Caco-2 (cell line): ENCODE data around the gene MPL. TPM values are rescaled to one million over a fixed set of nuclear protein-coding genes. Genes with fewer than 3 reads are reported as not detected.

ENCODE experiments used
- BruUV-seq: library from RNA; stranded (reverse); fragments of 400-500 nt; replicated peaks from 2 replicates; lab custom pipeline; 2021; lab: Mats Ljungman, UMichigan
- CTCF ChIA-PET: fragments of 300-600 bp; sonication (Branson Sonifier 250); formaldehyde crosslinking; loops from one replicate; lab custom pipeline; 2022; ENCODE audit warnings: antibody characterized with exemption; lab: Charles Lee
- POLR2A ChIA-PET: fragments of 300-600 bp; sonication (Branson Sonifier 250); formaldehyde crosslinking; loops from one replicate; lab custom pipeline; 2022; ENCODE audit warnings: antibody characterized with exemption; lab: Charles Lee
- DNase-seq, 2 experiments: peaks; one replicate each; pipeline versions ENCODE4 v3.0.0 to v3.0.0-alpha.2; 2020 to 2022
- H3K27me3 ChIP-seq: replicated peaks from 2 replicates; pipeline ENCODE4 v1.6.0; 2011; ENCODE audit warnings: low read length; ENCODE audit not compliant: control insufficient read depth, insufficient read depth
- H3K36me3 ChIP-seq: 2 replicates; pipeline ENCODE4 v1.5.1; 2011; ENCODE audit warnings: low read length; ENCODE audit not compliant: control insufficient read depth, insufficient read depth
- H3K4me1 ChIP-seq: fragments of 250-450 bp; sonication (Bioruptor Pico); 2 replicates; pipeline ENCODE4 v1.5.1; 2020; ENCODE audit warnings: mild to moderate bottlenecking
- H3K4me3 ChIP-seq: 2 replicates; pipeline ENCODE4 v1.5.1; 2011; ENCODE audit warnings: low read depth, mild to moderate bottlenecking, control low read depth, low read length
- H3K9me3 ChIP-seq: fragments of 250-450 bp; sonication (Bioruptor Pico); 2 replicates; pipeline ENCODE4 v1.5.1; 2020; ENCODE audit warnings: mild to moderate bottlenecking, moderate library complexity
- H3K27ac Mint-ChIP-seq: one replicate; pipeline ENCODE4 v1.8.0; 2022; ENCODE audit warnings: mixed read lengths; ENCODE audit not compliant: unreplicated experiment
- H3K27me3 Mint-ChIP-seq: one replicate; pipeline ENCODE4 v1.8.0; 2022; ENCODE audit warnings: mixed read lengths; ENCODE audit not compliant: insufficient read depth, unreplicated experiment
- H3K36me3 Mint-ChIP-seq: one replicate; pipeline ENCODE4 v1.8.0; 2022; ENCODE audit warnings: mild to moderate bottlenecking, mixed read lengths; ENCODE audit not compliant: insufficient read depth, unreplicated experiment
- H3K4me1 Mint-ChIP-seq: one replicate; pipeline ENCODE4 v1.8.0; 2022; ENCODE audit warnings: low read depth, mixed read lengths; ENCODE audit not compliant: unreplicated experiment
- H3K4me3 Mint-ChIP-seq: one replicate; pipeline ENCODE4 v1.8.0; 2022; ENCODE audit warnings: mild to moderate bottlenecking, moderate library complexity, mixed read lengths; ENCODE audit not compliant: unreplicated experiment
- H3K9me3 Mint-ChIP-seq: one replicate; pipeline ENCODE4 v1.8.0; 2022; ENCODE audit warnings: mixed read lengths; ENCODE audit not compliant: unreplicated experiment
- intact Hi-C: fragments of 100-400 bp; cut with micrococcal nuclease; formaldehyde crosslinking; loops from one replicate; pipeline ENCODE4 v1.10.0; 2022; ENCODE audit not compliant: unreplicated experiment
- total RNA-seq: library from RNA; stranded (reverse); gene quantifications from 2 replicates; pipeline ENCODE4 v1.2.3, GENCODE V29; 2022
- TF ChIP-seq, protein P1 (sequence below), 2 experiments: fragments of 200-600 bp in 1 of 2; IDR thresholded peaks; 1 replicate in 1 of 2; 2 replicates in 1 of 2; pipeline versions ENCODE4 v1.5.1 to v1.8.0; 2011 to 2022; ENCODE audit warnings: antibody characterized with exemption in 1 of 2, control low read depth in 1 of 2, inconsistent platforms in 1 of 2, low read depth in 1 of 2, low read length in 1 of 2, mild to moderate bottlenecking in 1 of 2, moderate library complexity in 1 of 2; ENCODE audit not compliant: insufficient read depth in 1 of 2, severe bottlenecking in 1 of 2, unreplicated experiment in 1 of 2

The MPL gene
- total RNA-seq, 1 experiment from 2014 or later, result not detected

DNA sequence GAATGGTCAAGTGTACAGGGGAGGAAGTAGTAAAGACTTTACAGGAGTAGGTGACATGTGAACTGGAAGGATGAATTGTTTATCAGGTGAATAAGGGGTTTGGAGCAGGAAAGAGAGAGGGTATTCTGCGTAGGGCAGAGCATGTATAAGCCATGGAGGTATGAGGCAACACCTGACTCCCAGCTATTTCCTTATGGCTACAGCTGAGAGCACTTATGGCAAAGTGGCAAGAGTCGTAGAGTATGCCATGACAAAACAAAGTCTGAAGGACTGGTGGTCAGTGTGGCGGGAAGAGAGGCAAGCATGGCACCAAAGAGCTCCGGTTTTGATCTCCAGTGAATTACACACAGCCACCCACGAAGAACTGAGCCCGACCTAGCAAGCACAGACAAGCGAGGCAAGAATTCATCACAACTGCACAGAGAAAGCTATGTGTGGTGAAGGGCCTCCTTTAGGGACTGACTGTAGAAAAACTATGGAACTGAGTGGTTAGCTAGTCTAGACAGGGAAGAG lies 39.2 kb downstream of the MPL start:
- Mint-ChIP-seq H3K9me3 (no peaks in the 10 kb centered on the region), H3K4me1 (no peaks in the 10 kb centered on the region), H3K27ac (no peak overlapping the region), H3K36me3 (no peaks in the 10 kb centered on the region), H3K27me3 (no peaks in the 10 kb centered on the region), H3K4me3 (no peak overlapping the region)
- H3K27me3 ChIP-seq, result no peaks in the 10 kb centered on the region
- H3K36me3 ChIP-seq, result no peaks in the 10 kb centered on the region
- H3K9me3 ChIP-seq, result no peaks in the 10 kb centered on the region
- TF ChIP-seq, protein P1, sequence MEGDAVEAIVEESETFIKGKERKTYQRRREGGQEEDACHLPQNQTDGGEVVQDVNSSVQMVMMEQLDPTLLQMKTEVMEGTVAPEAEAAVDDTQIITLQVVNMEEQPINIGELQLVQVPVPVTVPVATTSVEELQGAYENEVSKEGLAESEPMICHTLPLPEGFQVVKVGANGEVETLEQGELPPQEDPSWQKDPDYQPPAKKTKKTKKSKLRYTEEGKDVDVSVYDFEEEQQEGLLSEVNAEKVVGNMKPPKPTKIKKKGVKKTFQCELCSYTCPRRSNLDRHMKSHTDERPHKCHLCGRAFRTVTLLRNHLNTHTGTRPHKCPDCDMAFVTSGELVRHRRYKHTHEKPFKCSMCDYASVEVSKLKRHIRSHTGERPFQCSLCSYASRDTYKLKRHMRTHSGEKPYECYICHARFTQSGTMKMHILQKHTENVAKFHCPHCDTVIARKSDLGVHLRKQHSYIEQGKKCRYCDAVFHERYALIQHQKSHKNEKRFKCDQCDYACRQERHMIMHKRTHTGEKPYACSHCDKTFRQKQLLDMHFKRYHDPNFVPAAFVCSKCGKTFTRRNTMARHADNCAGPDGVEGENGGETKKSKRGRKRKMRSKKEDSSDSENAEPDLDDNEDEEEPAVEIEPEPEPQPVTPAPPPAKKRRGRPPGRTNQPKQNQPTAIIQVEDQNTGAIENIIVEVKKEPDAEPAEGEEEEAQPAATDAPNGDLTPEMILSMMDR (IDR thresholded peaks at IDR 0.05; ENCODE audit: insufficient read depth in 1 of 2, low read depth in 1 of 2, low read length in 1 of 2, severe bottlenecking in 1 of 2, unreplicated experiment in 1 of 2), result no peak
- peaks cover 9% of the 10 kb centered on the region for H3K4me1 ChIP-seq
- CTCF ChIA-PET, result no interaction called here
- no peak for DNase-seq
- POLR2A ChIA-PET, result interaction anchor here (1.3 kb wide), 1 partner anchor 9 kb away, joined by 14 read pairs; the partner anchor contains the start of gene ELOVL1
- H3K4me3 ChIP-seq, result no peak overlapping the region
- intact Hi-C loops, result no loop called here
- BruUV-seq, result no TSS peak

DNA sequence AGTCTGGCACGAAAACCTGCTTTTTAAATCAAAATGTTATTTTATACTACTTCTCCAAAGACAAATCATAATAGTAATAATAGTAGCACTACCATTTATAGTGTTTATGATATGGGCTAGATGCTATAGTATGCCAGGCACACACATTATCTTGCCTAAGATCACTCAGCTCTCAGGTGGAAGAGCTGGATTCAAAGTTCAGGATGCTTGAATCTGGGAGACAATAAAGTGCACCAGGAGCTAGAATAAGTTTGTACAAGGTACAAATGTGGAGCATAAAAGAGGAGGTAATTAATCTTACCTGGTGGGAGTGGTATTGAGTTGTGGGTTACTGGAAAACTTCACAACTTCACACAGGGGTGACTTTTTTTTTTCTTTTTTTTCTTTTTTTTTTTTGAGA lies 40.2 kb downstream of the MPL start:
- Mint-ChIP-seq H3K36me3 (peaks cover 4% of the 10 kb centered on the region), H3K4me3 (no peak overlapping the region), H3K4me1 (no peaks in the 10 kb centered on the region), H3K27ac (no peak overlapping the region), H3K27me3 (no peaks in the 10 kb centered on the region), H3K9me3 (no peaks in the 10 kb centered on the region)
- no peaks in the 10 kb centered on the region for H3K9me3 ChIP-seq
- no peaks in the 10 kb centered on the region for H3K27me3 ChIP-seq
- intact Hi-C loops, result no loop called here
- H3K36me3 ChIP-seq, result no peaks in the 10 kb centered on the region
- BruUV-seq, result no TSS peak
- TF ChIP-seq, protein P1 (IDR thresholded peaks at IDR 0.05; ENCODE audit: insufficient read depth in 1 of 2, low read depth in 1 of 2, low read length in 1 of 2, severe bottlenecking in 1 of 2, unreplicated experiment in 1 of 2), result no peak
- POLR2A ChIA-PET, result no interaction called here
- no peak for DNase-seq
- CTCF ChIA-PET, result interaction anchor here (1.1 kb wide), 1 partner anchor 532 kb away, joined by 3 read pairs; the partner anchor contains the start of gene ZNF691
- H3K4me1 ChIP-seq, result peaks cover 6% of the 10 kb centered on the region
- no peak overlapping the region for H3K4me3 ChIP-seq

DNA sequence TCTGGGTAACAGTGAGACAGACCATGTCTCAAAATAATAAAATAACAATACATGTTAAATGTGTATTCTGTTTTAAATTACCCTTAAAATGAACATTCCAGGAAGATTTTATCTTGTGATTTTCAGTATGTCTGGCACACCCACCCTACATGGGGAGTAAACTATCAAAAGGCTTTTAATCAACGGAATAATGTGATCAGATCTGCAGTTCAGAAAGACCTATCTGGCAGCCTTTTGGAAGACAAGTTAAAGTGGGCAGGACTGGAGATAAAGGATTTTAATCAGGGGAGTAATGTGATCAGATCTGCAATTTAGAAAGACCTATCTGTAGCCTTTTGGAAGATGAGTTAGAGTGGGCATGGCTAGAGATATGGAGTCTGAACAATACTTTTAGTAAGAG lies 41.9 kb downstream of the MPL start:
- Mint-ChIP-seq H3K27me3 (no peaks in the 10 kb centered on the region), H3K4me1 (no peaks in the 10 kb centered on the region), H3K36me3 (peaks cover 13% of the 10 kb centered on the region), H3K4me3 (no peak overlapping the region), H3K27ac (no peak overlapping the region), H3K9me3 (no peaks in the 10 kb centered on the region)
- TF ChIP-seq, protein P1 (IDR thresholded peaks at IDR 0.05; ENCODE audit: insufficient read depth in 1 of 2, low read depth in 1 of 2, low read length in 1 of 2, severe bottlenecking in 1 of 2, unreplicated experiment in 1 of 2), result no peak
- no TSS peak for BruUV-seq
- Histone ChIP-seq H3K27me3 (no peaks in the 10 kb centered on the region), H3K4me3 (no peak overlapping the region), H3K9me3 (no peaks in the 10 kb centered on the region), H3K4me1 (no peaks in the 10 kb centered on the region), H3K36me3 (no peaks in the 10 kb centered on the region)
- POLR2A ChIA-PET, result no interaction called here
- DNase-seq, result no peak
- intact Hi-C loops, result no loop called here
- CTCF ChIA-PET, result no interaction called here
